HCT116 (cell line): Measurements from ENCODE around the gene OPN1MW3. TPM values are rescaled to one million over a fixed set of nuclear protein-coding genes. Genes with fewer than 3 reads are reported as not detected.

Experiments used
- ATAC-seq: fragments of 200-7000 bp; cut with Tn5 transposase; 2 replicates; pipeline ENCODE4 v1.9.1; 2020; ENCODE audit warnings: mild to moderate bottlenecking, moderate library complexity
- BruUV-seq: library from RNA; stranded (reverse); fragments of 400-500 nt; replicated peaks from 2 replicates; lab custom pipeline; 2021; lab: Mats Ljungman, UMichigan
- CTCF ChIA-PET: fragments of 300-600 bp; sonication (Branson Sonifier 250); formaldehyde crosslinking; loops from one replicate; lab custom pipeline; 2021; ENCODE audit warnings: antibody characterized with exemption; lab: Charles Lee
- POLR2A ChIA-PET: fragments of 300-600, 350-600 bp; sonication (Branson Sonifier 250); formaldehyde crosslinking; loops from one replicate; lab custom pipeline; 2021; ENCODE audit warnings: antibody characterized with exemption; lab: Charles Lee
- RAD21 ChIA-PET, 2 experiments: fragments of 300-600 bp; sonication (Branson Sonifier 250); formaldehyde crosslinking; loops; one replicate each; lab custom pipeline; 2023; ENCODE audit warnings: low total read pairs in 2 of 2; ENCODE audit not compliant: uncharacterized antibody in 2 of 2, unreplicated experiment in 2 of 2, low non-redundant PET in 1 of 2; lab: Charles Lee
- DNase-seq: peaks from one replicate; pipeline ENCODE4 v3.0.0-alpha.2; 2010; ENCODE audit warnings: low read depth, low spot score
- H2AFZ ChIP-seq: fragments of 200-600 bp; shearing (Covaris generic), sonication (generic); 2 replicates; pipeline ENCODE4 v1.6.1; 2017; ENCODE audit warnings: low read depth, mixed run types, mixed read lengths, antibody characterized with exemption, low read length; ENCODE audit not compliant: poor library complexity, severe bottlenecking
- H3K27ac ChIP-seq: 2 replicates; pipeline ENCODE4 v1.5.1; 2012; ENCODE audit warnings: low read depth, low read length
- H3K27me3 ChIP-seq: fragments of 200-600 bp; sonication (generic); 2 replicates; pipeline ENCODE4 v1.6.1; 2016; ENCODE audit warnings: mixed run types, low read length, mixed read lengths; ENCODE audit not compliant: insufficient read depth
- H3K36me3 ChIP-seq, 2 experiments: fragments of 200-500 bp in 1 of 2; fragments of 200-600 bp in 1 of 2; sonication (Bioruptor generic) in 1 of 2; sonication (generic) in 1 of 2; 2 replicates each; pipeline versions ENCODE4 v1.5.1 to v1.6.1; 2014 to 2016; ENCODE audit warnings: low read length in 2 of 2, inconsistent platforms in 1 of 2, mixed read lengths in 1 of 2, mixed run types in 1 of 2; ENCODE audit not compliant: insufficient read depth in 2 of 2, control insufficient read depth in 1 of 2
- H3K4me1 ChIP-seq, 2 experiments: fragments of 200-600 bp in 1 of 2; sonication (generic) in 1 of 2; 2 replicates each; pipeline versions ENCODE4 v1.5.1 to v1.6.1; 2012 to 2017; ENCODE audit warnings: low read length in 2 of 2, inconsistent platforms in 1 of 2, mild to moderate bottlenecking in 1 of 2, mixed read lengths in 1 of 2, mixed run types in 1 of 2, moderate library complexity in 1 of 2; ENCODE audit not compliant: insufficient read depth in 2 of 2, control insufficient read depth in 1 of 2
- H3K4me2 ChIP-seq: fragments of 200-600 bp; sonication (generic); 2 replicates; pipeline ENCODE4 v1.6.1; 2017; ENCODE audit warnings: mixed run types, low read length, mixed read lengths
- H3K4me3 ChIP-seq, 2 experiments: fragments of 200-600 bp in 1 of 2; sonication (generic) in 1 of 2; replicated peaks in 1 of 2; 2 replicates each; pipeline ENCODE4 v1.5.1; 2011 to 2016; ENCODE audit warnings: low read length in 2 of 2, control low read depth in 1 of 2, low read depth in 1 of 2, mild to moderate bottlenecking in 1 of 2, mixed read lengths in 1 of 2, mixed run types in 1 of 2
- H3K79me2 ChIP-seq: fragments of 200-600 bp; sonication (generic); 2 replicates; pipeline ENCODE4 v1.6.1; 2017; ENCODE audit warnings: mild to moderate bottlenecking, mixed run types, low read length, moderate library complexity, mixed read lengths; ENCODE audit not compliant: insufficient read depth
- H3K9ac ChIP-seq: fragments of 200-600 bp; sonication (generic); 2 replicates; pipeline ENCODE4 v1.6.1; 2016; ENCODE audit warnings: low read length, mixed read lengths
- H3K9me2 ChIP-seq: fragments of 200-600 bp; sonication (generic), shearing (Covaris generic); 2 replicates; pipeline ENCODE4 v1.6.1; 2017; ENCODE audit warnings: mixed run types, mild to moderate bottlenecking, moderate library complexity; ENCODE audit not compliant: insufficient read depth
- H3K9me3 ChIP-seq, 2 experiments: fragments of 200-500 bp in 1 of 2; fragments of 200-600 bp in 1 of 2; sonication (Bioruptor generic) in 1 of 2; sonication (generic) in 1 of 2; 2 replicates each; pipeline ENCODE4 v1.6.1; 2014 to 2017; ENCODE audit warnings: low read length in 2 of 2, mixed read lengths in 2 of 2, inconsistent platforms in 1 of 2, low read depth in 1 of 2, mild to moderate bottlenecking in 1 of 2, mixed run types in 1 of 2, moderate library complexity in 1 of 2; ENCODE audit not compliant: control insufficient read depth in 1 of 2, insufficient read depth in 1 of 2
- H4K20me1 ChIP-seq: fragments of 200-600 bp; sonication (generic), shearing (Covaris generic); 2 replicates; pipeline ENCODE4 v1.6.1; 2017; ENCODE audit warnings: mixed run types, mild to moderate bottlenecking, moderate library complexity; ENCODE audit not compliant: insufficient read depth
- EGR1 ChIP-seq: IDR thresholded peaks from 2 replicates; pipeline ENCODE4 v1.6.1; 2012; ENCODE audit warnings: low read depth
- ELF1 ChIP-seq: IDR thresholded peaks from 2 replicates; pipeline ENCODE4 v1.6.1; 2012; ENCODE audit warnings: low read depth, borderline replicate concordance
- POLR2A ChIP-seq: IDR thresholded peaks from 2 replicates; pipeline ENCODE4 v1.7.0; 2011; ENCODE audit warnings: borderline replicate concordance; ENCODE audit not compliant: insufficient read depth, insufficient read length; ENCODE audit errors: extremely low read depth
- RAD21 ChIP-seq: IDR thresholded peaks from 2 replicates; pipeline ENCODE4 v1.6.1; 2012; ENCODE audit warnings: low read depth, mild to moderate bottlenecking
- ZFX ChIP-seq: fragments of 450-650 bp; IDR thresholded peaks from 2 replicates; pipeline ENCODE4 v1.6.1; 2017
- ZNF274 ChIP-seq: fragments of 200-500 bp; sonication (Bioruptor generic); IDR thresholded peaks from 2 replicates; pipeline ENCODE4 v1.6.1; 2014; ENCODE audit warnings: mild to moderate bottlenecking, low read depth, low read length, inconsistent platforms
- intact Hi-C: fragments of 100-400 bp; cut with micrococcal nuclease; formaldehyde crosslinking; loops from 2 replicates; pipeline ENCODE4 v1.10.0; 2022
- total RNA-seq: library from RNA; stranded (reverse); gene quantifications from one replicate; pipeline ENCODE4 v1.2.1, GENCODE V29; 2021; ENCODE audit not compliant: unreplicated experiment

OPN1MW3 gene
- total RNA-seq, 1 experiment from 2014 or later, result not detected

- H3K4me1 ChIP-seq, result peaks cover 0 to 4% of the 10 kb centered on the region in 2 experiments; a peak in 1 of 4 replicates
- ATAC-seq (no peak), DNase-seq (no peak)
- no peak overlapping the region for H3K4me2 ChIP-seq
- H4K20me1 ChIP-seq, result no peaks in the 10 kb centered on the region
- no peak overlapping the region for H3K4me3 ChIP-seq
- H3K27me3 ChIP-seq, result no peaks in the 10 kb centered on the region
- ChIA-PET CTCF (no interaction called here), POLR2A (no interaction called here), RAD21 (no interaction called here)
- H3K79me2 ChIP-seq, result no peaks in the 10 kb centered on the region
- BruUV-seq, result no TSS peak
- no peak overlapping the region for H3K27ac ChIP-seq
- intact Hi-C loops, result no loop called here
- H3K9me3 ChIP-seq, result no peaks in the 10 kb centered on the region
- H2AFZ ChIP-seq, result no peak overlapping the region
- H3K36me3 ChIP-seq, result no peaks in the 10 kb centered on the region
- no peaks in the 10 kb centered on the region for H3K9me2 ChIP-seq
- no peak overlapping the region for H3K9ac ChIP-seq
- TF ChIP-seq ZNF274 (no peak), POLR2A (no peak)
Observed at GRCh38 chrX:154313147-154313546, 55.8 kb downstream of the OPN1MW3 start.

GRCh38 chrX:154315416-154315815 lies 58.0 kb downstream of the OPN1MW3 start:
- intact Hi-C loops, result no loop called here

More at GRCh38 chrX:154315416-154315815, 58.0 kb downstream of the OPN1MW3 start:
- no peaks in the 10 kb centered on the region; a peak in 1 of 4 replicates for H3K4me1 ChIP-seq
- H4K20me1 ChIP-seq, result no peaks in the 10 kb centered on the region
- CTCF ChIA-PET, result no interaction called here
- no peak for TF ChIP-seq RAD21
- no peak for TF ChIP-seq ZFX
- TF ChIP-seq ELF1, result no peak
- TF ChIP-seq EGR1, result no peak
- H3K4me2 ChIP-seq, result no peak overlapping the region
- no peak for ATAC-seq
- DNase-seq, result no peak
- H3K4me3 ChIP-seq, result no peak overlapping the region
- no peaks in the 10 kb centered on the region for H3K27me3 ChIP-seq
- no peak overlapping the region for H3K9ac ChIP-seq
- H3K9me2 ChIP-seq, result no peaks in the 10 kb centered on the region
- no peaks in the 10 kb centered on the region for H3K36me3 ChIP-seq
- H3K27ac ChIP-seq, result no peak overlapping the region
- POLR2A ChIA-PET, result no interaction called here
- no peaks in the 10 kb centered on the region for H3K79me2 ChIP-seq
- no peaks in the 10 kb centered on the region for H3K9me3 ChIP-seq
- RAD21 ChIA-PET, result no interaction called here
- BruUV-seq, result no TSS peak
- H2AFZ ChIP-seq, result no peak overlapping the region
